NCI-H82 treated with DMSO at 0.1 percent for 48 hours (cell line): ENCODE measurements around the gene PAPSS2.

Experiments
- DNase-seq: peaks from one replicate; lab custom pipeline; 2025; ENCODE audit not compliant: unreplicated experiment; lab: John Stamatoyannopoulos, UW

The PAPSS2 gene

DNA sequence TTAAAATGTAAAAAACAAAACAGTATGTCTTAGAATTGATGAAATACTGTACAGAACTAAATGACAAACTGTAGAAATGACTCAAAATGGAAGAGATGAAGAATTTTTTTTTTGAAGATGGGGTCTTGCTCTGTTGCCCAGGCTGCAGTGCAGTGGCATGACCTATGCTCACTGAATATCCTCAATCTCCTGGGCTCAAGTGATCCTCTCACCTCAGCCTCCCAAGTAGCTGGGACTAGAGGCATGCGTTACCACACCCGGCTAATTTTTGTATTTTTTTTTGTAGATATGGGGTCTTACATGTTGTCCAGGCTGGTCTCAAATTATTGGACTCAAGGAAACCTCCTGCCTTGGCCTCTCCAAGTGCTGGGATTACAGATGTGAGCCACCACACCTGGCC, 121.9 kb downstream of the PAPSS2 start:
- DNase-seq, result no peak

DNA sequence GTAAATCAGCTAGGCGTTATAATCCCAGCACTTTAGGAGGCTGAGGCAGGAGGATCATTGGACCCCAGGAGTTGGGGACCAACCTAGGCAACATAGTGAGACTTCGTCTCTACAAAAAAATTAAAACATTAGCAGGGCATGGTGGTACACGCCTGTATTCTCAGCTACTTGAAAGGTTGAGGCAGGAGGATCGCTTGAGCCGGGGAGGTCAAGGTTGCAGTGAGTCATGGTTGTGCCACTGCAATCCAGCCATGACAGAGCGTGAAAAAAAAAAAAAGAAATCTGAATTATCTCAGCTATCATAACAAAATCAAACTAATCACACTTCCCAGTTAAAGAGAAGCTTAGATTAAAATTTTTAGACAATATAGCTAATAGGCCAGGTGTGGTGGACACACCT, 123.0 kb downstream of the PAPSS2 start:
- no peak for DNase-seq

DNA sequence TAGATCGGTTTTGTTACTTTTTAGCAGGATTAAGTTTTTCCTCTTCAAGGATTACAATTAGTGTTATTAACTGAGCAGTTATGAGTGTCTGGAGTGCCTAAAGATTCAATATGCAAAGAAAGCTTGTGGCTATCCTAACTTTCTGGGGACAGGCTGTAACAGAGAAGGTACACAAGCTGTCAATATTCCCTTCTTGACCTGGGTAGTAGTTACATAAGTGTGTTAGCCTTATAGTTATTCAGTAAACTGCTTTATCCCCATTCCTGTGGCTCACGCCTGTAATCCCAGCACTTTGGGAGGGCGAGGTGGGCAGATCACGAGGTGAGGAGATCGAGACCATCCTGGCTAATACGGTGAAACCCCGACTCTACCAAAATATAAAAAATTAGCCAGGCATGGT, 126.7 kb downstream of the PAPSS2 start:
- DNase-seq, result no peak

DNA sequence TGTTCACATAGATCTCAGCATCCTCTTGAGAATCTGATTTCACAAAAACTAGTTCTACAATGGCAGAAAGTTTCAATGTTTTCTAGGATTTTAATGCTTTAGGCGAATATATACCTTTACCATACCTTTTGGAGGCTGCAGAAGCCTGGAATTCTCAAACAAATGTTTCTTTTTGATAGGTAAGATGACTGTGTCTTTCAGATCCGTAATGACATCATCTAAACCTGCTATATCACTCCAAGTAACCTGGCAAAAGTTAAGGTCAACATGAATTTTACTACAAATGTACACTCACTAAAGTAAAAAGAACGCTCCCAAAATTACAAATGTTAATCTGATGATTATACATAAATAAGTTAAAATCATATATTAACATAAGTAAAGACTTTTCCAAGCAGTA, 130.5 kb downstream of the PAPSS2 start:
- no peak for DNase-seq

DNA sequence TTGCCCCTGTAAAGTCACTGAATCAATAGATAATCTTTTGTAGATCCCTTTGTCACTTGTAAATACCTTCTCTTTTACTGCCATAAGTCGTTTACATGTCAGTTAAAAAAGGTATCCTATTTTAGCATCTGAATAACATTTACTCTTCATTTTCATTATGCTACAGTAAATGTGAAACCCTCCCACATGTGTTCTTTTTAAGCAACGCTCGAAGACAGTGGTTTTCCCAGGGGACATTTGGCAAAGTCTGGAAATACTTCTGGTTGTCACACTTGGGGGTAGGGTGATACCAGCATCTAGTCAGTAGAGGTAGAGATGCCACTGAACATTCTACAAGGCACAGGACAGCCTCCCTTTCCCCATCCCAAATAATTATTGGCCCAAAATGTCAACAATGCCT, 134.6 kb downstream of the PAPSS2 start:
- no peak for DNase-seq
